Effector CD4-positive, alpha-beta T cell (primary cell): ENCODE results near the gene H3-3A.

Experiments
- DNase-seq: peaks from one replicate; pipeline ENCODE4 v3.0.0-alpha.2; 2020
- total RNA-seq: gene quantifications from one replicate; lab custom pipeline; 2026; lab: John Stamatoyannopoulos, UW

The H3-3A gene
- 134 reads per million, percentile 87 among the genes with 10 or more reads in this experiment for total RNA-seq

GRCh38 chr1:226062558-226063223 is at the start of gene H3-3A:
H3-3A (plus strand) TSS chr1:226062716; CDS start chr1:226064352, 1,636 bp downstream.
- DNase-seq: peak; percentile 97

- DNase-seq: no peak
These were observed 45.4 kb upstream of the H3-3A start for GRCh38 chr1:226017070-226017469.

- no peak for DNase-seq
These were observed 42.9 kb upstream of the H3-3A start for GRCh38 chr1:226019572-226019971.

- DNase-seq: no peak
These were observed 41.1 kb upstream of the H3-3A start for GRCh38 chr1:226021401-226021800.

- no peak for DNase-seq
These were observed 40.7 kb upstream of the H3-3A start for GRCh38 chr1:226021801-226022200.

- DNase-seq: no peak
These were observed 38.8 kb upstream of the H3-3A start for GRCh38 chr1:226023735-226024134.

GRCh38 chr1:226026833-226027232 is 35.7 kb upstream of the H3-3A start:
- DNase-seq: no peak

GRCh38 chr1:226027538-226028217 is 34.8 kb upstream of the H3-3A start:
- DNase-seq: no peak

GRCh38 chr1:226029093-226029496 is 33.4 kb upstream of the H3-3A start:
- no peak for DNase-seq

- DNase-seq: no peak
These were observed 32.8 kb upstream of the H3-3A start for GRCh38 chr1:226029568-226030225.

GRCh38 chr1:226033582-226033981 is 28.9 kb upstream of the H3-3A start:
- no peak for DNase-seq

GRCh38 chr1:226033991-226034390 is 28.5 kb upstream of the H3-3A start:
- DNase-seq: no peak

GRCh38 chr1:226034482-226034881 is 28.0 kb upstream of the H3-3A start:
- DNase-seq: no peak

- DNase-seq: no peak
These were observed 26.6 kb upstream of the H3-3A start for GRCh38 chr1:226035915-226036314.

- DNase-seq: no peak
These were observed 23.9 kb upstream of the H3-3A start for GRCh38 chr1:226038661-226039060.

- no peak for DNase-seq
These were observed 21.1 kb upstream of the H3-3A start for GRCh38 chr1:226041419-226041818.

- DNase-seq: no peak
These were observed 17.9 kb upstream of the H3-3A start for GRCh38 chr1:226044514-226045101.

- no peak for DNase-seq
These were observed 16.3 kb upstream of the H3-3A start for GRCh38 chr1:226046240-226046639.

GRCh38 chr1:226047495-226047894 is 15.0 kb upstream of the H3-3A start:
- DNase-seq: no peak

- no peak for DNase-seq
These were observed 13.6 kb upstream of the H3-3A start for GRCh38 chr1:226048886-226049285.

GRCh38 chr1:226050133-226050532 is 12.4 kb upstream of the H3-3A start:
- DNase-seq: no peak

- no peak for DNase-seq
These were observed 11.2 kb upstream of the H3-3A start for GRCh38 chr1:226051365-226051764.

GRCh38 chr1:226052061-226052460 is 10.5 kb upstream of the H3-3A start:
- DNase-seq: no peak
